Stimulated activated CD4-positive, alpha-beta T cell treated with anti-CD3 and anti-CD28 coated beads, Interleukin-2, amount 100 ng/mL, for 4 hours (primary cell): ENCODE data around the gene CERCAM.

ENCODE experiments used
- DNase-seq: peaks from one replicate; pipeline ENCODE4 v3.0.0-alpha.2; 2020; ENCODE audit warnings: low read depth

The CERCAM gene

DNA sequence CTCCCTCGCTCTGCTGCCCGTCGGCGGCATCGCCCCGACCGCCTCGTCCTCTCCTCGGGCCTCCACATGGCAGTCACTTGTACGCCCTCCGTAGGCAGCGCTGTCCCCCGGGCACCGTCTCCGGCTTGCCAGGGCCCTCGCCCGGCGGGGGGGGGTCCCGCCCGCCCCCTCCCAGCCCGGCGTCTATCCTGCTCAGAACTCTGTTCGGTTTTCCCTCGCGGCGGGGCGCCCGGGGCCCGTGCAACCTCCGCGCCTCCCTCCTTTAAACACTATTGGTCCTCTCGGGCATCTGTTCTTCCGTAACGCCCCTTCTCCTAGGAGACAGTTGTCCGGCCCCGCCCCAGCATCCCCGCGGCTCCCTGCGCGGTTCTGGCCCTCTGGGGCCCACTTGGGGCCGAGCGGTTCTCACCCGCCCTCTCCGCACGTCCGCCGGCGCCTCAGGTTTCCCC, 36.0 kb downstream of the CERCAM start:
- DNase-seq = peak; percentile 59

- no peak for DNase-seq
Observed at GRCh38 chr9:128457207-128457606, 36.5 kb downstream of the CERCAM start.

DNA sequence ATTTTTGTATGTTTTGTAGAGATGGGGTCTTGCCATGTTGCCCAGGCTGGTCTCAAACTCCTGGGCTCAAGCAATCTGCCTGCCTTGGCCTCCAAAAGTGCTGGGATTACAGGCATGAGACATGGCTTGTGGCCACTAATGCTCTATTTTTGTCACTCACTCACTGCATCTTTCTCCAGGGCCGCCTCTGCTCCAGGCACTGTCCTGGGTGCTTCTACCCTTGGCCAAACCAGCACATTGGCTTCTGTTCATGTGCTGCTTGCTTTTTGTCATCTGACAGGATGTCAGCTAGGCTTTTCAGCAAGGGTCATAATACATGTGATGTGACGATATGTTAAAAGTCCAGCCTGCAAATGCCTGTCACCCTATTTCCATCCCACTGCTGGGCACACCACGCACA, 38.4 kb downstream of the CERCAM start:
- DNase-seq = no peak

DNA sequence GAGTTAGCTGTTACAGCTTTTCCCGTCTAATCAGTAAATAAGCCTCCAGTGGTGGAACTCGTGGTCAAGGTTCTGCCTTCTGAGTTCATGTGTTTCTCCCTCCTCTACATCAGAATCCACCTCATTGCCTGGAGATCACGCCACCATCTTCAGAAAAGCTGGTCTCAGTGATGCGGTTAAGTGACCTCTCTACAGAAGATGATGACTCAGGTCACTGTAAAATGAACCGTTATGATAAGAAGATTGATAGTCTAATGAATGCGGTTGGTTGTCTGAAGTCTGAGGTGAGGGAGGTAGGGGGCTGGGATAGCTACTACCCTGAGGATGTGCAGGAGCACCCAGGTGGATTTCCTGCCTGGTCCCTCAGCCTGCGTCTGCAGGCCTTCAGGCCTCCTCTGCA, 48.4 kb downstream of the CERCAM start:
- no peak for DNase-seq

- DNase-seq = no peak
Observed at GRCh38 chr9:128470560-128470959, 49.9 kb downstream of the CERCAM start.

DNA sequence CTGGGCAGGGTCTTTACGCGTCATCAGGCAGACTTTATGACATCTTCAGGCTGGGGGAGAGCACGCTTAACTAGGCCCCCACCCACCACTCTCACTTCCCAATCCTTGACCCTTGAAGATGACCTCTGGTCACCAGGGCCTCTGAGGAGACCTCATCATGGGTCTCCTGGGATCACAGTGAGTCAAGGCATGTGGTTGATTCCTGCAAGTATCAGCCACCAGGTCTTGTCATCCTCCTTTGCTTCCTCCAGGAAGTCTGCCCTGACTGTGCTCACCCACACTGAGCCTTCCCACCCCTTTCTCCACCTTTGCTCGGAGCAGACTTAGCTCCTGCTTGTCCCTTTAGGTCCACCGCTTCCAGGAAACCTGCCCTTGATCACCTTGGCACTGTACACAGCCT, 52.4 kb downstream of the CERCAM start:
- no peak for DNase-seq

- DNase-seq = no peak
Observed at GRCh38 chr9:128475867-128476266, 55.2 kb downstream of the CERCAM start.

- no peak for DNase-seq
Observed at GRCh38 chr9:128479262-128479661, 58.6 kb downstream of the CERCAM start.

DNA sequence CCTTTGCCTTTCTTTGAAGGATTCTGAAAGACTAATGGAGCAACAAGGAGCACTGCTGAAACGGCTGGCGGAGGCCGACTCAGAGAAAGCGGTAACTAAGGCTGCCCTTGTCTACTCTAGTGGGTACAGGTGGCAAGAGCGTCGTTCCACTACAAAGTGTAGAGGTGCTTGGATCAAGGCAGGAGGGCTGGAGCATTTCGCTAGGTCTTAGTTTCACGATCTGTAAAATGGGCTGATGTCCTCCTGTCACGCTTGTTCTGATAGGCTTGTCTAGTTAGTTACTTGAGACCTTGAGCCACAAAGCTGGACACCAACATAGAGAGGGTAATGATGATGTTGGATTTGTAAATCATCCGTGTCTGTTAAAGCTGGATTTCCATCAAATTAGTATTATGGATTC, 60.9 kb downstream of the CERCAM start:
- no peak for DNase-seq

DNA sequence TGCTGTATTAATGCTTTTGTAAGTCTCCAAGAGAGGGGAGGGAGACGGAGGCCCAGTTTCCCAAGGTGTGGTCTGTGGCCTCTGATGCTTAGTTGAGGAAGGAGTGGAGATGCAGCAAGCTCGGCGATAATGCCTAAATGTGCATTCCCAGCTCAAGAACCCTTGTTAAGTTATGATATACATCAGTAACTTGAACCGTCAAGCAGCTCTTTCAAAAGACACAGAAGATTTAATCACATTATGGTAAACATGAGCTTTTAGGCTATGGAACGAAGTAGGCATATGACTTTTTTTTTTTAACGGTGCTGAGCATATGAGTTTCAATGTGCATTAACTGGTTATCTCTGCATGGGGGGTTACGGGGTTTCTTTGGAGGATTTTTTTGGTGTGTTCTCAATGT, 61.5 kb downstream of the CERCAM start:
- DNase-seq = no peak

DNA sequence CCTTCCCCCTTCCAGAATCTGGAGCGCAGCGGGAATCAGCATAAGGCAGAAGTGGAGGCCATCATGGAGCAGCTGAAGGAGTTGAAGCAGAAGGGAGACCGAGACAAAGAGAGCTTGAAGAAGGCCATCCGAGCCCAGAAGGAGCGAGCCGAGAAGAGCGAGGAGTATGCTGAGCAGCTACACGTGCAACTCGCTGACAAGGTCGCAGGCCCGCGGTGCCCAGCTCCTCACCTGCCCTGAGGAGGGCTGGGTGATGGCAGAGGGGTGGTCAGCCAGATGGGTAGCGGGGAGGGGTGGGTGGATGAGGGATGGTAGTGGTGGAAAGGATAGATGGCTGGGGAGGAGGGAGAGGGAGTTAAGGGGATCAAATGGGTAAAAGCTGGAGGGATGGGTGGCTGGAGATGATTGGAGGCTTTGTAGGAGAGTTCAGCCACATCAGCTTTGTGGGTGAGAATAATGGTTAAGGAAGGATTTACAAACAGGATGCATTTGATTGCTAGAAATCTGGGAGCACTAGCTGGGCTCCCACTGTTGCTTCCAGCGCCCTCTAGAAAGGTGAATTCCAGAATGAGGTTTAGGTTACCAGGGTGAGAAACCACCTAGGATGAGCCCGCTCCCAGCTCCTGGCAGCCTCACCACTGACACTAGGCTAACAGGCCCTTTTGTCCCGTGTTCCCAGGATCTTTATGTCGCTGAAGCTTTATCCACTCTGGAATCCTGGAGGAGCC, 64.2 kb downstream of the CERCAM start:
- no peak for DNase-seq

- DNase-seq = no peak
Observed at GRCh38 chr9:128485414-128485855, 64.8 kb downstream of the CERCAM start.

DNA sequence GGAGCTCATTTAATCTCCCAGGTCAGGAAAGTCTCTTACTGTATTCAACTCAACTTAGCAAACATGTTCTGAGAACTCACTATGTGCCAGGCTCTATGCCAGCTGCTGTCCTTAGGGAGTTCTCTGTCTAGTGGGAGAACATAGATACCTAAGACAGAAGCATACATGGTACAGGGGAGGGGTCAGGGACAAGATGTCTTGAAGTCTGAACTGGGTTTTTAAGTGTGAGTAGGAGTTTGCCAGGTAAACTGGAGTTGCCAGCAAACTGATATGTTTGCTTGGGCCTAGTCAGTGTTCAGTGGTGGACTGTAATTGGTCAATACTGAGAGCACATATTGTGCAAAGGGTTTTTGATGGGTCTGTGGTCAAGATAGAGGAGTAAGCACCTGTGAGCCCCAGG, 65.5 kb downstream of the CERCAM start:
- DNase-seq = no peak
